ENCODE results near the gene PNPLA5. TPM values are rescaled to one million over a fixed set of nuclear protein-coding genes. Genes with fewer than 3 reads are reported as not detected.
A peak's percentile ranks its signal among the peaks of the same experiment; 100 is the strongest.

The PNPLA5 gene
- total RNA-seq, 1 experiment from 2014 or later = 5.5 TPM

GRCh38 chr22:43850529-43850928, 41.3 kb downstream of the PNPLA5 start:
- no peak overlapping the region for H2AFZ ChIP-seq (ENCODE audit: low read length)
- DNase-seq = peak; percentile 20
- Mint-ChIP-seq H3K27me3 (ENCODE audit: low read depth) (no peaks in the 10 kb centered on the region), H3K27ac (peak overlapping the region in 1 of 3 experiments; percentile 45; a peak in 1 of 7 replicates), H3K9me3 (no peaks in the 10 kb centered on the region), H3K36me3 (ENCODE audit: insufficient read depth in 1 of 3, low read depth in 3 of 3) (peaks cover under 1 to 14% (median 3%) of the 10 kb centered on the region in 3 experiments; a peak in 5 of 7 replicates), H3K4me3 (no peak overlapping the region), H3K4me1 (peaks cover 58% of the 10 kb centered on the region in 2 experiments)
- H3K79me1 ChIP-seq (ENCODE audit: insufficient read depth, low read depth, low read length, poor library complexity, severe bottlenecking) = no peaks in the 10 kb centered on the region
- no peak overlapping the region for H3K4me2 ChIP-seq (ENCODE audit: insufficient read depth, insufficient read length, low read length)
- H2BK20ac ChIP-seq (ENCODE audit: low read depth, low read length, poor library complexity, severe bottlenecking) = no peak overlapping the region
- peak overlapping the region; percentile 49; the same call in 1 of the 2 replicates for H3K14ac ChIP-seq (ENCODE audit: insufficient read depth, low read length)
- H3K56ac ChIP-seq (ENCODE audit: insufficient read length, low read depth, low read length) = no peak overlapping the region
- H3K23me2 ChIP-seq (ENCODE audit: insufficient read length, low read depth, low read length, poor library complexity, severe bottlenecking) = no peaks in the 10 kb centered on the region
- H2BK5ac ChIP-seq (ENCODE audit: insufficient read length, low read length) = no peak overlapping the region
- H2AK5ac ChIP-seq (ENCODE audit: insufficient read length, low read length) = no peak overlapping the region
- no peak overlapping the region for H3T11ph ChIP-seq (ENCODE audit: low read length)
- H4K8ac ChIP-seq (replicated peaks; ENCODE audit: insufficient read length, low read depth, low read length) = no peak overlapping the region
- peaks cover 5% of the 10 kb centered on the region; the same call in 1 of the 2 replicates for H3K4me1 ChIP-seq (ENCODE audit: insufficient read depth, low read length)
- no CpG with 5 or more reads among the region's 12 CpGs for WGBS (ENCODE audit: extremely low coverage, insufficient read length, low lambda C conversion rate)
- no peak overlapping the region for H4K5ac ChIP-seq (ENCODE audit: insufficient read length, low read depth, low read length)
- H4K91ac ChIP-seq (ENCODE audit: insufficient read length, low read depth, low read length) = no peak overlapping the region
- H3K23ac ChIP-seq (ENCODE audit: insufficient read length, low read depth, low read length) = no peak overlapping the region
- H3K27me3 ChIP-seq (ENCODE audit: insufficient read depth, low read length) = no peaks in the 10 kb centered on the region
- no peak overlapping the region for H2BK15ac ChIP-seq (ENCODE audit: low read depth, low read length)
- TF ChIP-seq CTCF (conservative IDR thresholded peaks at IDR 0.05) = no peak
- no peak overlapping the region for H2BK120ac ChIP-seq (ENCODE audit: low read depth, low read length, poor library complexity, severe bottlenecking)
- peaks cover 18% of the 10 kb centered on the region; the same call in 1 of the 2 replicates for H3K79me2 ChIP-seq (ENCODE audit: insufficient read depth, low read length)
- no peak overlapping the region for H3K18ac ChIP-seq (ENCODE audit: insufficient read length, low read depth, low read length)
- no peaks in the 10 kb centered on the region for H3K9me3 ChIP-seq (ENCODE audit: control insufficient read depth, low read depth, low read length)
- H2BK12ac ChIP-seq (ENCODE audit: insufficient read length, low read depth, low read length) = no peak overlapping the region
- no peak overlapping the region for H3K27ac ChIP-seq (ENCODE audit: insufficient read length, low read depth, low read length)
- H4K20me1 ChIP-seq (ENCODE audit: control insufficient read depth, insufficient read depth, insufficient read length) = peaks cover 3% of the 10 kb centered on the region
- H3K9ac ChIP-seq (ENCODE audit: extremely low read depth, insufficient read length, low read length) = no peak overlapping the region
- H3K4ac ChIP-seq (ENCODE audit: low read depth, low read length) = no peak overlapping the region

All from H9 (cell line).